Measurements from ENCODE around the gene WDFY4.

Gene WDFY4

GRCh38 chr10:48690791-48691660 lies 6.4 kb downstream of the WDFY4 start:
- no peak for TF ChIP-seq ZNF548 (tag by site-specific recombination; IDR thresholded peaks at IDR 0.05)
- no peak for TF ChIP-seq ZNF398 (tag by site-specific recombination; IDR thresholded peaks at IDR 0.05)
- TF ChIP-seq ZNF311 (tag by site-specific recombination; IDR thresholded peaks at IDR 0.05; ENCODE audit: borderline replicate concordance), result no peak
- no peak for TF ChIP-seq MZF1 (tag by site-specific recombination; IDR thresholded peaks at IDR 0.05; ENCODE audit: borderline replicate concordance)
- TF ChIP-seq IKZF3 (tag by site-specific recombination; IDR thresholded peaks at IDR 0.05), result no peak
- Histone ChIP-seq H3K4me1 (ENCODE audit: control insufficient read depth, insufficient read depth, low read length) (no peaks in the 10 kb centered on the region), H3K36me3 (ENCODE audit: control insufficient read depth in 2 of 2, insufficient read depth in 1 of 2, low read length in 2 of 2) (no peaks in the 10 kb centered on the region), H3K27ac (ENCODE audit: extremely low read depth, low read depth, low read length) (no peak overlapping the region), H3K9me3 (ENCODE audit: control insufficient read depth, insufficient read depth, low read depth, low read length) (no peaks in the 10 kb centered on the region), H3K4me3 (ENCODE audit: low read depth, low read length) (no peak overlapping the region)
- ChIA-PET CTCF (interaction anchor here (0.5 kb wide), 1 partner anchor 35 kb away, joined by 3 read pairs; no protein-coding TSS in a partner anchor), POLR2A (no interaction called here)

GRCh38 chr10:48691812-48692528 lies 7.3 kb downstream of the WDFY4 start:
- Histone ChIP-seq H3K4me1 (ENCODE audit: control insufficient read depth, insufficient read depth, low read length) (no peaks in the 10 kb centered on the region), H3K9me3 (ENCODE audit: control insufficient read depth, insufficient read depth, low read depth, low read length) (no peaks in the 10 kb centered on the region), H3K36me3 (ENCODE audit: control insufficient read depth in 2 of 2, insufficient read depth in 1 of 2, low read length in 2 of 2) (no peaks in the 10 kb centered on the region), H3K27ac (ENCODE audit: extremely low read depth, low read depth, low read length) (no peak overlapping the region), H3K4me3 (ENCODE audit: low read depth, low read length) (no peak overlapping the region)
- no peak for TF ChIP-seq ZNF239 (tag by site-specific recombination; IDR thresholded peaks at IDR 0.05)
- no peak for TF ChIP-seq ZNF155 (tag by site-specific recombination; IDR thresholded peaks at IDR 0.05)
- no peak for TF ChIP-seq ZNF510 (tag by site-specific recombination; IDR thresholded peaks at IDR 0.05; ENCODE audit: insufficient replicate concordance)
- TF ChIP-seq ZNF548 (tag by site-specific recombination; IDR thresholded peaks at IDR 0.05), result no peak
- ChIA-PET CTCF (no interaction called here), POLR2A (no interaction called here)

GRCh38 chr10:48692748-48693147 lies 8.1 kb downstream of the WDFY4 start:
- no peaks in the 10 kb centered on the region for H3K9me3 ChIP-seq (ENCODE audit: control insufficient read depth, insufficient read depth, low read depth, low read length)
- H3K36me3 ChIP-seq (ENCODE audit: control insufficient read depth in 2 of 2, insufficient read depth in 1 of 2, low read length in 2 of 2), result no peaks in the 10 kb centered on the region
- H3K4me1 ChIP-seq (ENCODE audit: control insufficient read depth, insufficient read depth, low read length), result no peaks in the 10 kb centered on the region
- POLR2A ChIA-PET, result no interaction called here
- CTCF ChIA-PET, result no interaction called here
- no peak overlapping the region for H3K27ac ChIP-seq (ENCODE audit: extremely low read depth, low read depth, low read length)
- H3K4me3 ChIP-seq (ENCODE audit: low read depth, low read length), result no peak overlapping the region
- TF ChIP-seq GFI1B (tag by site-specific recombination; IDR thresholded peaks at IDR 0.05) (no peak), INSM2 (tag by site-specific recombination; IDR thresholded peaks at IDR 0.05) (no peak), ZNF791 (tag by site-specific recombination; IDR thresholded peaks at IDR 0.05) (no peak), ZNF394 (tag by site-specific recombination; IDR thresholded peaks at IDR 0.05; ENCODE audit: borderline replicate concordance) (no peak), HOXC10 (CRISPR knock-in tag; IDR thresholded peaks at IDR 0.05) (no peak), KLF1 (tag by site-specific recombination; IDR thresholded peaks at IDR 0.05) (no peak), ZSCAN4 (tag by site-specific recombination; IDR thresholded peaks at IDR 0.05) (no peak), RBAK (tag by site-specific recombination; IDR thresholded peaks at IDR 0.05) (no peak), ZNF16 (tag by site-specific recombination; IDR thresholded peaks at IDR 0.05; ENCODE audit: low read depth) (no peak), ZNF174 (tag by site-specific recombination; IDR thresholded peaks at IDR 0.05) (no peak), ZNF488 (tag by site-specific recombination; IDR thresholded peaks at IDR 0.05) (no peak), ZNF140 (tag by site-specific recombination; IDR thresholded peaks at IDR 0.05) (no peak), YY1 (tag by site-specific recombination; IDR thresholded peaks at IDR 0.05) (no peak), ZNF148 (tag by site-specific recombination; IDR thresholded peaks at IDR 0.05; ENCODE audit: borderline replicate concordance) (no peak)

All from HEK293 (cell line).